ENCODE measurements around the gene THEMIS2.

THEMIS2 gene

DNA sequence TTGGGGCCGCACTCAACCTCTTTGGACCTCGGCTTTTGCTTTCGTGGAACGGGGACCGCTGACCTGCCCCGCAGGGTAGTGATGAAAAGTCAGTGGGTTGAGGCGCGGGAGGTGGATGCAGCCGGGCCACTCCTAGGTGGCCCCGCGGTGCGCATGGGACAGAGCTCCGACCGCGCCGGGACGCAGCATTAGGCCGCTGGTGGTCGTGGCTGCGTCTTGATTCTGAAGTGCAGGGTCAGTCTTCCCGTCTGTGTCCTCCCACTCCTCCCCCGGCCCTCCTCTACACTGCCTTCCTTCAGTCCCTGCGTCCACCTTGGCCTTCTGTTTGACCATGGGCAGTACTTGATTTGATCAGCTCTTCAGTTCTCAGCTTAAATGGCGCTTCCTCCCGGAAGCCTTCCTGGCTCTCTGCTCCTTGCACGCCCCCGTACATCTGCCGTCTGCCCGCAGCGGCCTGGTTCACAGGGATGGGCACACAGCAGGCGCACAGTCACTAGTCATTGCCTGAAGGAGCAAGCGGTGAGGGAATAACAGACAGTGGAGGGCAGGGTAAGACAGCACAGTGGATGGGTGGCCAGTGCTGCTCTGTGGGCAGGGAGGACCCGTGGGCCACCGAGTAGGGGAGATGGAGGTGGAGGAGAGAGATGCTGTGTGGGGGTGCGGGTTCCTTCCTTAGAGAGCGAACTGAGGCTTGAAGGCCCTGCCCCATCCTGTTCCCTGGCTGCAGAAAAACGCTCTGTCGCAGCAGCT lies 633 bp downstream of the THEMIS2 start:
- Histone ChIP-seq H3K27me3 (replicated peaks; ENCODE audit: insufficient read depth, low read length) (no peaks in the 10 kb centered on the region), H3K79me2 (ENCODE audit: low read length) (no peaks in the 10 kb centered on the region), H3K4me1 (ENCODE audit: low read length) (peaks cover 11% of the 10 kb centered on the region), H3K4me3 (ENCODE audit: low read length) (peak overlapping the region; percentile 91), H3K4me2 (ENCODE audit: low read depth, low read length) (peak overlapping the region; percentile 100), H4K20me1 (ENCODE audit: insufficient read depth, low read length) (no peaks in the 10 kb centered on the region), H3K9ac (ENCODE audit: low read length) (peak overlapping the region; percentile 66), H3K36me3 (replicated peaks; ENCODE audit: insufficient read depth, low read length) (no peaks in the 10 kb centered on the region), H3F3A (ENCODE audit: insufficient read depth, low read length) (no peaks in the 10 kb centered on the region), H3K27ac (ENCODE audit: low read length) (no peak overlapping the region), H2AFZ (ENCODE audit: low read length) (peak overlapping the region; percentile 99), H3K9me3 (replicated peaks; ENCODE audit: insufficient read depth, low read length) (no peaks in the 10 kb centered on the region), H3K9me2 (replicated peaks; ENCODE audit: insufficient read depth, low read length) (no peaks in the 10 kb centered on the region)
- TF ChIP-seq CTCF (IDR thresholded peaks at IDR 0.05; ENCODE audit: low read length) (no peak), EZH2phosphoT487 (IDR thresholded peaks at IDR 0.05; ENCODE audit: low read length) (no peak)
- no peak for DNase-seq

GRCh38 chr1:27873671-27874384 lies 1.5 kb downstream of the THEMIS2 start:
- Histone ChIP-seq H3K4me3 (ENCODE audit: low read length) (no peak overlapping the region), H3K9ac (ENCODE audit: low read length) (no peak overlapping the region), H3K27ac (ENCODE audit: low read length) (no peak overlapping the region), H3K9me2 (replicated peaks; ENCODE audit: insufficient read depth, low read length) (no peaks in the 10 kb centered on the region), H3K4me2 (ENCODE audit: low read depth, low read length) (0 out of 2 replicates have a peak overlapping the region, but pooled peaks have one; percentile 100), H3F3A (ENCODE audit: insufficient read depth, low read length) (no peaks in the 10 kb centered on the region), H4K20me1 (ENCODE audit: insufficient read depth, low read length) (no peaks in the 10 kb centered on the region), H3K36me3 (replicated peaks; ENCODE audit: insufficient read depth, low read length) (no peaks in the 10 kb centered on the region), H3K79me2 (ENCODE audit: low read length) (no peaks in the 10 kb centered on the region), H2AFZ (ENCODE audit: low read length) (no peak overlapping the region), H3K9me3 (replicated peaks; ENCODE audit: insufficient read depth, low read length) (no peaks in the 10 kb centered on the region), H3K27me3 (replicated peaks; ENCODE audit: insufficient read depth, low read length) (no peaks in the 10 kb centered on the region), H3K4me1 (ENCODE audit: low read length) (peaks cover 10% of the 10 kb centered on the region)
- TF ChIP-seq EZH2phosphoT487 (IDR thresholded peaks at IDR 0.05; ENCODE audit: low read length) = no peak
- no peak for TF ChIP-seq CTCF (IDR thresholded peaks at IDR 0.05; ENCODE audit: low read length)
- TF ChIP-seq EZH2 (optimal IDR thresholded peaks at IDR 0.05; ENCODE audit: low read depth, low read length) = no peak
- DNase-seq = no peak

DNA sequence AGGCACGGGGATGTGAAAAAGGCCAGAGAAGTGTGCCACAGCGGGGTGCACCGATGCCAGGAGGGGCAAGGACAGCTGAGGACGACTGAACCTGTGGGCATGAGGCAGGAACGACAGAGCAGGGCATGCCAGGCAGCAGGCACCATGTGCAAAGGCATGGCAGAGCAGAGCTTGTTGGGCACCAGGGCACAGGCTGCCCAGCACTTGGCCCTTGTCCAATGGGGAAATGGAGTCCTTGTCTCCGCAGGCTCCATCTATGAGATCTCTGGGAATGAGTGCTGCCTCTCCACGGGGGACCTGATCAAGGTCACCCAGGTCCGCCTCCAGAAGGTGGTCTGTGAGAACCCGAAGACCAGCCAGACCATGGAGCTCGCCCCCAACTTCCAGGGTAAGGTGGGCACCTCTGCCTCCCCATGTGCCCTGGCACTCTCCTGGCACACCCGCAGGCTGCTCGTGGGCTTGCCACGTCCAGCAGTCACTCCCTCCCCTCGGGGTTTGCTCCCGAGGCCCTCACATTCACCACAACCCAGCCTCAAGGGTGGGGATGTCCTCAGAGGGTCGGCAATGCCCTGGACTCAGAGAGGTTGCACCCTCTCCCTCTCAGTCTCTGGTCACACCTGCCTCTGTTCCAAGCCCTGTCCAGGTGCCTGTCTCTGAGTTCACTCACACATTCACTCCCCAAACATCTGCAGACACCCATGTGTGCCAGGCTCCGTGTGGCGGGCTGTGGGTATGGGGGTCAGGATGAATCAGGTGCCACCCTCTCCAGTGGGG lies 4.2 kb downstream of the THEMIS2 start:
- no peaks in the 10 kb centered on the region for H3K27me3 ChIP-seq (replicated peaks; ENCODE audit: insufficient read depth, low read length)
- no peak for DNase-seq
- H3K9me2 ChIP-seq (replicated peaks; ENCODE audit: insufficient read depth, low read length) = no peaks in the 10 kb centered on the region
- TF ChIP-seq EZH2 (optimal IDR thresholded peaks at IDR 0.05; ENCODE audit: low read depth, low read length) (no peak), EZH2phosphoT487 (IDR thresholded peaks at IDR 0.05; ENCODE audit: low read length) (no peak), CTCF (IDR thresholded peaks at IDR 0.05; ENCODE audit: low read length) (no peak)
- H3K4me2 ChIP-seq (ENCODE audit: low read depth, low read length) = no peak overlapping the region
- H3K4me1 ChIP-seq (ENCODE audit: low read length) = no peaks in the 10 kb centered on the region; the same call in 1 of the 2 replicates
- no peaks in the 10 kb centered on the region for H4K20me1 ChIP-seq (ENCODE audit: insufficient read depth, low read length)
- H3K9ac ChIP-seq (ENCODE audit: low read length) = no peak overlapping the region
- H3K27ac ChIP-seq (ENCODE audit: low read length) = no peak overlapping the region
- H3K36me3 ChIP-seq (replicated peaks; ENCODE audit: insufficient read depth, low read length) = no peaks in the 10 kb centered on the region
- H3K4me3 ChIP-seq (ENCODE audit: low read length) = no peak overlapping the region
- no peaks in the 10 kb centered on the region for H3F3A ChIP-seq (ENCODE audit: insufficient read depth, low read length)
- no peaks in the 10 kb centered on the region for H3K79me2 ChIP-seq (ENCODE audit: low read length)
- no peak overlapping the region for H2AFZ ChIP-seq (ENCODE audit: low read length)
- no peaks in the 10 kb centered on the region for H3K9me3 ChIP-seq (replicated peaks; ENCODE audit: insufficient read depth, low read length)
